ENCODE data around the gene SYT14.

DNA sequence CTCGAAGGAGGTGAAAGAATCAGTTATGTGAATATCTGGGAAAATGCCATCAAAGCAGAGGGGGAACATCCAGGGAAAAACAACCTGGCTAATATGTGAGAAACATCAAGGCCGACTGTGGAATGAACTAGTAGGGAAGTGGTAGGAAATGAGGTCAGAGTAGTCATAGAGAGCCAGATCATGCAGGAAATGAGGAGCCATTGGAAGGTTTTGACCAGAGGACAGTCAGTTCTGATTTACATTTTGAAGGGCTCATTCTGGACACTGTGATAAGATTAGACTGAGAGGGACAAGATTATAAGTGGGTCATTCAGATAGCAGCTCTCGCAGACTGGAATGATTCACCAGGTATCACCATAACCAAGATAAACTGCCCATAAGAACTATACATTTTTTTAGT is 63.7 kb downstream of the SYT14 start:
- TF ChIP-seq ZFX (IDR thresholded peaks at IDR 0.05; ENCODE audit: borderline replicate concordance): no peak
- TF ChIP-seq, protein P1, sequence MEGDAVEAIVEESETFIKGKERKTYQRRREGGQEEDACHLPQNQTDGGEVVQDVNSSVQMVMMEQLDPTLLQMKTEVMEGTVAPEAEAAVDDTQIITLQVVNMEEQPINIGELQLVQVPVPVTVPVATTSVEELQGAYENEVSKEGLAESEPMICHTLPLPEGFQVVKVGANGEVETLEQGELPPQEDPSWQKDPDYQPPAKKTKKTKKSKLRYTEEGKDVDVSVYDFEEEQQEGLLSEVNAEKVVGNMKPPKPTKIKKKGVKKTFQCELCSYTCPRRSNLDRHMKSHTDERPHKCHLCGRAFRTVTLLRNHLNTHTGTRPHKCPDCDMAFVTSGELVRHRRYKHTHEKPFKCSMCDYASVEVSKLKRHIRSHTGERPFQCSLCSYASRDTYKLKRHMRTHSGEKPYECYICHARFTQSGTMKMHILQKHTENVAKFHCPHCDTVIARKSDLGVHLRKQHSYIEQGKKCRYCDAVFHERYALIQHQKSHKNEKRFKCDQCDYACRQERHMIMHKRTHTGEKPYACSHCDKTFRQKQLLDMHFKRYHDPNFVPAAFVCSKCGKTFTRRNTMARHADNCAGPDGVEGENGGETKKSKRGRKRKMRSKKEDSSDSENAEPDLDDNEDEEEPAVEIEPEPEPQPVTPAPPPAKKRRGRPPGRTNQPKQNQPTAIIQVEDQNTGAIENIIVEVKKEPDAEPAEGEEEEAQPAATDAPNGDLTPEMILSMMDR (IDR thresholded peaks at IDR 0.05): no peak
